Measurements from ENCODE around the gene TNFRSF17. TPM values are rescaled to one million over a fixed set of nuclear protein-coding genes. Genes with fewer than 3 reads are reported as not detected.

Gene TNFRSF17
- total and polyA plus RNA-seq, 2 of the 13 experiments (the other 11 are each of a cell fraction or from before 2014, with no cell fraction given), result not detected

GRCh38 chr16:11963706-11964105 is 1.3 kb upstream of the TNFRSF17 start:
- BruUV-seq (replicated peaks), result no TSS peak
- H3K27ac ChIP-seq (ENCODE audit: extremely low read length, insufficient read depth, low read length), result no peak overlapping the region
- H3K9ac ChIP-seq (ENCODE audit: insufficient read depth, low read depth, low read length), result no peak overlapping the region
- no peak for TF ChIP-seq CAMTA2 (CRISPR knock-in tag; IDR thresholded peaks at IDR 0.05; ENCODE audit: borderline replicate concordance)
- no peak for TF ChIP-seq FOXP1 (IDR thresholded peaks at IDR 0.05)
- no peak for TF ChIP-seq FOXP1 (CRISPR knock-in tag; IDR thresholded peaks at IDR 0.05)
- no peak for TF ChIP-seq EZH2 (conservative IDR thresholded peaks at IDR 0.05; ENCODE audit: low read depth, low read length)
- no peak for TF ChIP-seq MYNN (CRISPR knock-in tag; IDR thresholded peaks at IDR 0.05; ENCODE audit: low read depth)
- no peak for TF ChIP-seq NCOA5 (CRISPR knock-in tag; IDR thresholded peaks at IDR 0.05)
- TF ChIP-seq KDM4B (CRISPR knock-in tag; IDR thresholded peaks at IDR 0.05), result no peak
- no peaks in the 10 kb centered on the region for H4K20me1 ChIP-seq (ENCODE audit: insufficient read depth, low read length)
- intact Hi-C loops (cut with micrococcal nuclease; ENCODE audit: unreplicated experiment), result no loop called here
- WGBS (ENCODE audit: low lambda C conversion rate), result 55% methylated on average over 6 of the region's 6 CpGs
- no peak for FAIRE-seq
- H3K36me3 ChIP-seq (replicated peaks in 1 of 2; ENCODE audit: control insufficient read depth in 1 of 2, insufficient read depth in 2 of 2, low read length in 2 of 2), result no peaks in the 10 kb centered on the region
- no peak for DNase-seq (ENCODE audit: low spot score)
- H3K9me3 ChIP-seq (ENCODE audit: low read length), result no peaks in the 10 kb centered on the region
- ATAC-seq, result no peak
- ChIA-PET POLR2A (interaction anchor here (3.6 kb wide), 1 partner anchor 13 kb away, joined by 17 read pairs; the partner anchor contains the start of gene SNX29), CTCF (ENCODE audit: low intra/inter-chr PET ratio, low total read pairs) (no interaction called here)
- peaks cover 4 to 19% of the 10 kb centered on the region in 2 experiments; a peak in 4 of 5 replicates for H3K27me3 ChIP-seq (ENCODE audit: control insufficient read depth in 1 of 2, insufficient read depth in 2 of 2, low read length in 2 of 2)
- no peak overlapping the region for H3K4me3 ChIP-seq (replicated peaks in 1 of 3; ENCODE audit: insufficient read depth in 1 of 3, low read depth in 2 of 3, low read length in 3 of 3)
- no peaks in the 10 kb centered on the region for H3K79me2 ChIP-seq (ENCODE audit: insufficient read depth, low read length)
- H2AFZ ChIP-seq (ENCODE audit: low read length), result no peak overlapping the region
- peaks cover 40% of the 10 kb centered on the region for H3K4me1 ChIP-seq (ENCODE audit: insufficient read depth, low read length)
- no peak overlapping the region for H3K4me2 ChIP-seq (ENCODE audit: low read depth, low read length)
- in situ Hi-C loops (cut with HindIII; ENCODE audit: extremely low pct_ligation_motif_present, low pct_unique_long_range_greater_than_20kb), result no loop called here

GRCh38 chr16:11966173-11966572 is 1.2 kb downstream of the TNFRSF17 start:
- no peak overlapping the region for H3K4me3 ChIP-seq (replicated peaks in 1 of 3; ENCODE audit: insufficient read depth in 1 of 3, low read depth in 2 of 3, low read length in 3 of 3)
- intact Hi-C loops (cut with micrococcal nuclease; ENCODE audit: unreplicated experiment), result no loop called here
- 53% methylated on average over 7 of the region's 7 CpGs for WGBS (ENCODE audit: low lambda C conversion rate)
- peaks cover 4 to 19% of the 10 kb centered on the region in 2 experiments; a peak in 4 of 5 replicates for H3K27me3 ChIP-seq (ENCODE audit: control insufficient read depth in 1 of 2, insufficient read depth in 2 of 2, low read length in 2 of 2)
- no peaks in the 10 kb centered on the region for H4K20me1 ChIP-seq (ENCODE audit: insufficient read depth, low read length)
- no peak overlapping the region for H3K4me2 ChIP-seq (ENCODE audit: low read depth, low read length)
- POLR2A ChIA-PET, result interaction anchor here (3.6 kb wide), 1 partner anchor 11 kb away, joined by 17 read pairs; the partner anchor contains the start of gene SNX29
- FAIRE-seq, result no peak
- H3K9ac ChIP-seq (ENCODE audit: insufficient read depth, low read depth, low read length), result no peak overlapping the region
- in situ Hi-C loops (cut with HindIII; ENCODE audit: extremely low pct_ligation_motif_present, low pct_unique_long_range_greater_than_20kb), result no loop called here
- BruUV-seq (replicated peaks), result no TSS peak
- CTCF ChIA-PET (ENCODE audit: low intra/inter-chr PET ratio, low total read pairs), result no interaction called here
- no peak for DNase-seq (ENCODE audit: low spot score)
- no peak for ATAC-seq
- H3K4me1 ChIP-seq (ENCODE audit: insufficient read depth, low read length), result peaks cover 28% of the 10 kb centered on the region
- H3K27ac ChIP-seq (ENCODE audit: extremely low read length, insufficient read depth, low read length), result no peak overlapping the region
- no peaks in the 10 kb centered on the region for H3K79me2 ChIP-seq (ENCODE audit: insufficient read depth, low read length)
- H2AFZ ChIP-seq (ENCODE audit: low read length), result no peak overlapping the region
- no peaks in the 10 kb centered on the region for H3K9me3 ChIP-seq (ENCODE audit: low read length)
- no peaks in the 10 kb centered on the region for H3K36me3 ChIP-seq (replicated peaks in 1 of 2; ENCODE audit: control insufficient read depth in 1 of 2, insufficient read depth in 2 of 2, low read length in 2 of 2)
- TF ChIP-seq HMG20B (CRISPR knock-in tag; conservative IDR thresholded peaks at IDR 0.05) (no peak), AKAP8 (CRISPR knock-in tag; IDR thresholded peaks at IDR 0.05) (no peak), RFX3 (CRISPR knock-in tag; IDR thresholded peaks at IDR 0.05) (no peak), ZBTB7A (CRISPR knock-in tag; IDR thresholded peaks at IDR 0.05) (no peak), CAMTA2 (CRISPR knock-in tag; IDR thresholded peaks at IDR 0.05; ENCODE audit: borderline replicate concordance) (no peak), SP4 (CRISPR knock-in tag; IDR thresholded peaks at IDR 0.05) (no peak), NAIF1 (CRISPR knock-in tag; IDR thresholded peaks at IDR 0.05; ENCODE audit: borderline replicate concordance) (no peak), ARID3A (IDR thresholded peaks at IDR 0.05; ENCODE audit: low read depth, low read length) (no peak), PLRG1 (conservative IDR thresholded peaks at IDR 0.05) (no peak), ATF4 (CRISPR knock-in tag; IDR thresholded peaks at IDR 0.05) (no peak), KAT2B (IDR thresholded peaks at IDR 0.05; ENCODE audit: borderline replicate concordance, low read depth, low read length) (no peak), HDAC1 (CRISPR knock-in tag; IDR thresholded peaks at IDR 0.05) (no peak), SAP130 (CRISPR knock-in tag; IDR thresholded peaks at IDR 0.05; ENCODE audit: low read depth) (no peak), ZC3H4 (CRISPR knock-in tag; IDR thresholded peaks at IDR 0.05; ENCODE audit: borderline replicate concordance) (no peak), ZKSCAN5 (CRISPR knock-in tag; IDR thresholded peaks at IDR 0.05) (no peak)

Data from HepG2 (cell line).